ENCODE data around the gene KLHL29.

The KLHL29 gene

DNA sequence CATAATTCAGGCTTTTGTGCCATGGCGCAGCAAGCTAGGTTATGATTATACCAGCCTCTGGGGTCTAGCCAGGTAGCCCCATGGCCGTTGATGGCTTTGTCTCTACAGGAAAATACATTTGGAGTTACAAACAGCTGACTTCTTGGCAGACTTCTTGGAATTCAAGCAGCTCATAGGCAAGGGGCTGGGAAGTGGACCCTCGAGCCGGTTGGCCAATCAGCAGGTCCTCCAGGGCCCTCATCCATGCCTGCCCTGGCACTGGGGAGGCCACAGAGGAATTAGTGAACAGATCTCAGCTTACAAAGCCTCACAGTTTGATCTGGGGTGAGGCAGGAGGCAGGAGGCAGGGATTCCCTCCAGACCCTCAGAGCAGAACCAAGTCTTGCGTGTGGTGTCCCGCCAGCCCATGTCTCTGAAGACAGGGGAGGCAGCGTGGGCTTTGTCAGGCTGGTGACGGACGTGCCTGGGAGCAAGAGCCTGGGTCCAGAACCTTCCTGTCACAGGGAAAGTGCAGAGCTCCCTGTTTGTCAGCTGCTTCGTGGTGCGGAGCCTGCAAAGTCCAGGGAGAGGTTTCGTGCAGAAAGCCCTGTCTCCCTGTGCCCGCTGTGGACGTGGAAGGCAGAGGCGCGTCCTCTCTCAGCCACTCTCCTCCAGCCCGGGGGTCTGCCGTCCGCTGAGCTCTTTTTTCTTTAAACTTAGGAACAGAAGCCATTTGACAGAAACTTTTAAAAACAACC is 131.7 kb downstream of the KLHL29 start:
- DNase-seq (ENCODE audit: insufficient read length, low spot score) (no peak), FAIRE-seq (no peak)
- TF ChIP-seq, protein P1, sequence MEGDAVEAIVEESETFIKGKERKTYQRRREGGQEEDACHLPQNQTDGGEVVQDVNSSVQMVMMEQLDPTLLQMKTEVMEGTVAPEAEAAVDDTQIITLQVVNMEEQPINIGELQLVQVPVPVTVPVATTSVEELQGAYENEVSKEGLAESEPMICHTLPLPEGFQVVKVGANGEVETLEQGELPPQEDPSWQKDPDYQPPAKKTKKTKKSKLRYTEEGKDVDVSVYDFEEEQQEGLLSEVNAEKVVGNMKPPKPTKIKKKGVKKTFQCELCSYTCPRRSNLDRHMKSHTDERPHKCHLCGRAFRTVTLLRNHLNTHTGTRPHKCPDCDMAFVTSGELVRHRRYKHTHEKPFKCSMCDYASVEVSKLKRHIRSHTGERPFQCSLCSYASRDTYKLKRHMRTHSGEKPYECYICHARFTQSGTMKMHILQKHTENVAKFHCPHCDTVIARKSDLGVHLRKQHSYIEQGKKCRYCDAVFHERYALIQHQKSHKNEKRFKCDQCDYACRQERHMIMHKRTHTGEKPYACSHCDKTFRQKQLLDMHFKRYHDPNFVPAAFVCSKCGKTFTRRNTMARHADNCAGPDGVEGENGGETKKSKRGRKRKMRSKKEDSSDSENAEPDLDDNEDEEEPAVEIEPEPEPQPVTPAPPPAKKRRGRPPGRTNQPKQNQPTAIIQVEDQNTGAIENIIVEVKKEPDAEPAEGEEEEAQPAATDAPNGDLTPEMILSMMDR (IDR thresholded peaks at IDR 0.05; ENCODE audit: insufficient read depth, missing control alignments): no peak

- TF ChIP-seq, protein P1 (IDR thresholded peaks at IDR 0.05; ENCODE audit: insufficient read depth, missing control alignments): no peak
- DNase-seq (ENCODE audit: insufficient read length, low spot score): no peak
- FAIRE-seq: no peak
Measured at GRCh38 chr2:23518481-23519333, 133.7 kb downstream of the KLHL29 start.

DNA sequence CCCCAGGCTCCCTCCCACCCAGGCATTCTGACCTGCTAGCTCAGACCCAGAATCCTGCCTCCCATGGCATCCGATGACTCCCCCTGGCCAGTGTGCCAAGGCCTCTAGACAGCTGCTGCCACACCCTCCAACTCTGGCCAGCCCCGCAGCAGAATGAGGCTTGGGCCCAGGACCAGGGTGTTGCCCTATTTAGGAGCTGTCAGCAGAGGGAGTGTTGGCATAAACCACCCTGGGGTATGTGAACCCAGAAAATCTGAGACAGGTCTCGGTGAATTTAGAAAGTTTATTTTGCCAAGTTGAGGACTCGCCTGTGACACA is 134.3 kb downstream of the KLHL29 start:
- DNase-seq (ENCODE audit: insufficient read length, low spot score) (no peak), FAIRE-seq (no peak)
- TF ChIP-seq, protein P1 (IDR thresholded peaks at IDR 0.05; ENCODE audit: insufficient read depth, missing control alignments): no peak

DNA sequence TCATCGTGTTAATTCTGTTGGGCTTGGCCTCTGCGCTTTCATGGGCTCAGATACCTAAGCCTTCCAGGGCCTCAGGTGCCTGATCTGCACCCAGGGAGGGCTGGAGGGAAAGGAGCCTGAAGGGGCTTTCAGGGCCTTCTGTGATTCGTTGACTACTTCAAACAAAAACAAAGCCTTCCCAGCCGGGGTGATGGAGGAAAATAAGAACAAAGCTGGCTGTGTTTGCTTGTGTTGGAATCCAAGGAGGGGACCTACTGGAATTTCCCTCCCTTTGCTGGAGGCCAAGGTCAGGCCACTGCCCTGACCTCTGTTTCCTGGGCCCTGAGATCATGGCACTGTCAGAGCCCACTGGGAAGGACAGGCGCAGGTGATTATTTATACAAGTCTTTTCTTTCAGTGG is 135.3 kb downstream of the KLHL29 start:
- FAIRE-seq (no peak), DNase-seq (ENCODE audit: insufficient read length, low spot score) (no peak)
- TF ChIP-seq, protein P1 (IDR thresholded peaks at IDR 0.05; ENCODE audit: insufficient read depth, missing control alignments): no peak

DNA sequence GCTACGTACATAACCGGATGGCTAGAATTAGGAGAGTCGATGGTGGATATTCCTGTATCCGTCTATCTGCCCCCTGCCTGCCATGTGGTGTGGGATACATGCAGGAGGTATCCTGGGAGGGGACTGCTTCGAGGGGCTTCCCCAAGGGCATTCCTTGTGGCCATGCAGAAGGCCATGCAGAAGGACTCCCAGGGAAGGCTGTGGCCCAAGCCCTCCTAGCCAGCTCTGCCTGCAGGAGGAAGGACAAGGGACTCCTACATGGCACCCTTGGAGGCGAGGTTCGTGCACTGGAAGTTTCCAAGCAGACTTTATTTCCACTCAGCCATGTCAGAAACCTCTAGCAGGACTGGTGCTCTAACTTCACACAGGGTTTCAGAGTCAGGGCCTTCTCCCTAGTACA is 136.1 kb downstream of the KLHL29 start:
- no peak for DNase-seq (ENCODE audit: insufficient read length, low spot score)
- TF ChIP-seq, protein P1 (IDR thresholded peaks at IDR 0.05; ENCODE audit: insufficient read depth, missing control alignments): no peak
- FAIRE-seq: no peak

- no peak for FAIRE-seq
- TF ChIP-seq, protein P1 (IDR thresholded peaks at IDR 0.05; ENCODE audit: insufficient read depth, missing control alignments): no peak
Measured at GRCh38 chr2:23522726-23523372, 137.9 kb downstream of the KLHL29 start.

More at GRCh38 chr2:23522726-23523372, 137.9 kb downstream of the KLHL29 start:
- DNase-seq (ENCODE audit: insufficient read length, low spot score): no peak

All from D721Med (cell line).